Lung (tissue), 12 donors: ENCODE results near the gene SHB. TPM values are rescaled to one million over a fixed set of nuclear protein-coding genes. Genes with fewer than 3 reads are reported as not detected.

ENCODE experiments used
- ATAC-seq: fragments of 200-7000 bp; cut with Tn5 transposase; one replicate; pipeline ENCODE4 v1.9.1; 2020; ENCODE audit warnings: moderate number of reproducible peaks; ENCODE audit not compliant: insufficient read depth, low FRiP score
- DNase-seq, 3 donors: peaks; one replicate each; pipeline ENCODE4 v3.0.0-alpha.2; 2013 to 2017
- H3K27ac ChIP-seq, 2 donors: one replicate each; pipeline ENCODE4 v1.5.1; 2013; ENCODE audit warnings: mild to moderate bottlenecking in 2 of 2, moderate library complexity in 2 of 2, control low read depth in 1 of 2, inconsistent platforms in 1 of 2, low read depth in 1 of 2, low read length in 1 of 2
- H3K27me3 ChIP-seq, 3 donors: one replicate each; pipeline ENCODE4 v1.5.1; 2013; ENCODE audit warnings: low read length in 2 of 3; ENCODE audit not compliant: control insufficient read depth in 3 of 3, insufficient read depth in 3 of 3
- H3K36me3 ChIP-seq, 4 donors: one replicate each; pipeline ENCODE4 v1.5.1; 2013; ENCODE audit warnings: low read length in 4 of 4, mild to moderate bottlenecking in 1 of 4, moderate library complexity in 1 of 4; ENCODE audit not compliant: control insufficient read depth in 4 of 4, insufficient read depth in 4 of 4
- H3K4me1 ChIP-seq, 5 donors: one replicate each; pipeline ENCODE4 v1.5.1; 2013; ENCODE audit warnings: low read length in 5 of 5, mild to moderate bottlenecking in 2 of 5, moderate library complexity in 1 of 5; ENCODE audit not compliant: control insufficient read depth in 5 of 5, insufficient read depth in 5 of 5
- H3K4me3 ChIP-seq: one replicate; pipeline ENCODE4 v1.5.1; 2013; ENCODE audit warnings: mild to moderate bottlenecking, control low read depth, moderate library complexity
- H3K9ac ChIP-seq, 2 donors: one replicate each; pipeline ENCODE4 v1.5.1; 2013; ENCODE audit warnings: low read length in 2 of 2, control low read depth in 1 of 2; ENCODE audit not compliant: insufficient read depth in 1 of 2
- H3K9me3 ChIP-seq, 4 donors: one replicate each; pipeline ENCODE4 v1.5.1; 2013; ENCODE audit warnings: low read length in 3 of 4, mild to moderate bottlenecking in 1 of 4, moderate library complexity in 1 of 4; ENCODE audit not compliant: control insufficient read depth in 4 of 4, insufficient read depth in 3 of 4
- CTCF ChIP-seq: IDR thresholded peaks from 2 replicates; pipeline ENCODE4 v1.5.1; 2012; ENCODE audit warnings: mild to moderate bottlenecking; ENCODE audit errors: control extremely low read depth, extremely low read depth
- WGBS, 2 donors: extraction: QIAGEN DNeasy Blood & Tissue Kit; methylation state at CpG; one replicate each; pipeline ENCODE4 v1.1.7; 2013; 5-methylcytosine and 5-hydroxymethylcytosine counted together
- polyA plus RNA-seq, 2 donors: library from polyadenylated mRNA; stranded (reverse); fragments of 200-250 nt; gene quantifications; one replicate each; pipeline ENCODE4 v1.2.1, GENCODE V29; 2013
- total RNA-seq, 2 donors: library from RNA; depleted of rRNA in 1 of 2; stranded (reverse); fragments of >200 nt in 1 of 2; gene quantifications; one replicate each; pipeline ENCODE4 v1.2.1, GENCODE V29; 2014 to 2021
- donor health status: control.
- donor health status: control.
- donor health status: Bipolar disorder and iron deficiency.
- donor health status: healthy.
- donor health status: DM: yes; HTN: yes; CAD: no.

The SHB gene
- total and polyA plus RNA-seq, 4 donors: 10.8 to 32.3 (median 14.4) TPM

DNA sequence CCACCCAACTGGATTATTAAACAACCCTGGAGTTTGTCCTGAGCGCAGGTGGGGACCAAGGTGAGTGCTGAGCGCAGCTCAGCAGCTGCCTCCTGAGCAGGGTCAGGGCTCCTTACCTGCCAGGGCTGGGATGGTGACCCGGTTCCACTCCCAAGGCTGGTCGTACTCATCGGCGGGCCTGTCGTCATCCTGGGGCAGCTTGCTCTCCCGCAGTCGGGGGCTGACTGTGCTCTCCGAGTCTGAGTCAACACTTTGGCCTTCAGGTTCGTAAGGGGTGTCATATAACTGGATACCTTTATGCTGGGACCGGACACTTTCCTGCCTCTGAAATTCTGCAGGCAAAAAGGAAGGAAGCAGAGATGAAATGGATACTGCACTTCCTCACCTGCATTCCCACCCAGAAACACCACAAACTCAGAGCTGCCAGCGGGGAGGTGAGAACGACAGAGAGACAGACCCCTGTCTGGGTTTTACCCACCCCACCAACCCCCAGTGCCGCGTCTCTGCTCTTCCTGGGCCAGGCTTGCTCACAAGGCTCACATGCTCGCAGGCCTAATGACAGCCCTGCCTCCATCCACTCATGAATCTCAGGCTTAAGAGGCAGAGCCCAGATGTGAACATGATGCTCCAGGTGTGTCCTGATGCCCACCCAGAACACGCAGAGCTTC lies 94.4 kb downstream of the SHB start:
- no peaks in the 10 kb centered on the region for H3K9me3 ChIP-seq
- no peak overlapping the region for H3K9ac ChIP-seq
- H3K27ac ChIP-seq: no peak overlapping the region
- no peak overlapping the region for H3K4me3 ChIP-seq
- no peak for ATAC-seq
- peaks cover 3 to 32% (median 4%) of the 10 kb centered on the region in 5 donors for H3K4me1 ChIP-seq
- no peaks in the 10 kb centered on the region for H3K27me3 ChIP-seq
- peaks cover 2 to 14% (median 4%) of the 10 kb centered on the region in 4 donors for H3K36me3 ChIP-seq
- 87 to 88% methylated on average over 18 of the region's 18 CpGs for WGBS, 2 donors
- no peak for TF ChIP-seq CTCF
- DNase-seq: no peak

DNA sequence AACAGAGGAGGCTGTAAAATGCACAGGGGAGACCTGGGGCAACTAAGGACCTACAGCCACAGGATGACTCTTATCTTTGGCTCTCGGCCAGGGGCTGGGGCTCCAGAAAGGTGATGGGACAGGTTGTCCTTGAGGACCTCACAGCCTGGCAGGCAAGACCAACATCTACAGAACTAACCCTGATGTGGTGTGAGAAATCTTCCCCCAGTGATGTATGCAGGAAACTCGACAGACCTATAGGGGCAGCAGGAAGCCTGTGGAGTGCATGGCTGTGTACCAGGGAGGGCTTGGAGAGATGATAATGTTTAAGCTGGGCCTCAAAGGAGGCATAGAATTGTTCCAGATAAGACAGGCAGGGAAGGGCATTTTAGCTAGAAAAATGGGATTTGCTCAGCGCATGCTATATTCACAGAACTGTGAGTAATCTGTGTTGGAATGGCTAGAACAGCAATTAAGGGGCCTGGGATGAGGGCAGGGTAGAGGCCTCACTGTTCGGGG lies 96.6 kb downstream of the SHB start:
- Histone ChIP-seq H3K27me3 (no peaks in the 10 kb centered on the region), H3K36me3 (peaks cover 2 to 14% (median 5%) of the 10 kb centered on the region in 4 donors), H3K4me3 (no peak overlapping the region), H3K9ac (no peak overlapping the region), H3K4me1 (peaks cover 4 to 21% (median 15%) of the 10 kb centered on the region in 5 donors), H3K27ac (no peak overlapping the region), H3K9me3 (no peaks in the 10 kb centered on the region)
- ATAC-seq (no peak), DNase-seq (no peak)
- TF ChIP-seq CTCF: no peak
- WGBS, 2 donors: 85 to 87% methylated on average over 4 of the region's 4 CpGs

DNA sequence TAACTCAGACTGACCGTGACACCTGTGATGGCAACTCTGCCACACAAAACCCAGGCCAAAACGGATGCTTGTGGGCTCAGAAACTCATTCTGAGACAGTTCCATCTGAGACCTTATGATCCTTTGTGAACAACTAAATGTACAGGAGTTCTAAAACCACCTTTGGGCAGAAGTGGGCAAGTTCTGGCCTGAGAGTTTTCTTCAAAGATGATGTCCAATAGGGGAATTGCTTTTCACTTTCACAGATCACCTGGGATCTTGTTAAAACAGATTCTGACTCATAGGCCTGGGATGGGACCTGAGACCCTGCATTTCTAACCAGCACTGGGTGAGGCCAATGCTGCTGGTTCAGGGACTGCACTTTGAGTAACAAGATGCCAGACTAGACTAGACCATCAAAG lies 97.3 kb downstream of the SHB start:
- H3K9me3 ChIP-seq: no peaks in the 10 kb centered on the region

More for the DNA sequence above, 97.3 kb downstream of the SHB start:
- H3K36me3 ChIP-seq: peaks cover 2 to 14% (median 5%) of the 10 kb centered on the region in 4 donors
- DNase-seq: no peak
- H3K4me1 ChIP-seq: peaks cover 3 to 16% (median 14%) of the 10 kb centered on the region in 5 donors
- 89 to 90% methylated on average over 2 of the region's 2 CpGs for WGBS, 2 donors
- no peak overlapping the region for H3K4me3 ChIP-seq
- no peaks in the 10 kb centered on the region for H3K27me3 ChIP-seq
- TF ChIP-seq CTCF: no peak
- no peak overlapping the region for H3K9ac ChIP-seq
- no peak overlapping the region for H3K27ac ChIP-seq
- no peak for ATAC-seq
